PC-3 (cell line): ENCODE measurements around the gene ALKAL2.

Source experiments
- CTCF ChIP-seq: fragments of 300-600 bp; sonication (generic); conservative IDR thresholded peaks from 2 replicates; pipeline ENCODE4 v1.5.1; 2017; ENCODE audit warnings: antibody characterized with exemption, low read depth, mild to moderate bottlenecking, low read length
- EZH2 ChIP-seq: fragments of 300-600 bp; sonication (generic); IDR thresholded peaks from one replicate; pipeline ENCODE4 v1.6.1; 2017; ENCODE audit warnings: antibody characterized with exemption, mild to moderate bottlenecking, low read length; ENCODE audit not compliant: unreplicated experiment
- EZH2phosphoT487 ChIP-seq: fragments of 300-600 bp; sonication (generic); IDR thresholded peaks from 2 replicates; pipeline ENCODE4 v1.6.1; 2018; ENCODE audit warnings: mild to moderate bottlenecking, antibody characterized with exemption, low read length, borderline replicate concordance

GRCh38 chr2:320561-320960 lies 32.7 kb upstream of the ALKAL2 start:
- TF ChIP-seq CTCF = no peak
- TF ChIP-seq EZH2phosphoT487 = no peak
- TF ChIP-seq EZH2 = no peak
